GM12873 (cell line): Measurements from ENCODE around the gene PLD5.

ENCODE experiments used
- TF ChIP-seq, protein P1 (sequence below): IDR thresholded peaks from 2 replicates; pipeline ENCODE4 v1.5.1; 2012; ENCODE audit warnings: low read depth, mild to moderate bottlenecking, moderate library complexity, low read length, control low read depth; ENCODE audit not compliant: insufficient read depth; ENCODE audit errors: missing control alignments

PLD5 gene

DNA sequence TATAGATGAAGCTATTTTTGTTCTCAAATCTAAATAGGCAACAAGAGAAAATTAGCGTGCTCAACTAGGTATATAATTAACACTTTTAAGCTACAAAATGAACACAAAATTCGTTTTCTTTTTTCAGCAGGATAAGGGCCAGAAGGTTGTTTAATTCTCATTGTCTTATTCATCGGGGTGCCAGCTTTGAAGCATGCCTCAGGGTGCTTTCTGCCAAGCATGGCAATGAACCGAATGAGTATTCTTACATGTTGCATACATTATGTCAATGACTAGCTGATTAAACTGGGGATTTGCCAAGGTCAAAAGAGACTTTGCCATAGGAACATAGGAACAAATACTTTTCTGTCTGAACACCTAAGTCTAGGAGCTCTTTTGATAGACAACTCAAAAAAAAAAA is 423.6 kb downstream of the PLD5 start:
- TF ChIP-seq, protein P1, sequence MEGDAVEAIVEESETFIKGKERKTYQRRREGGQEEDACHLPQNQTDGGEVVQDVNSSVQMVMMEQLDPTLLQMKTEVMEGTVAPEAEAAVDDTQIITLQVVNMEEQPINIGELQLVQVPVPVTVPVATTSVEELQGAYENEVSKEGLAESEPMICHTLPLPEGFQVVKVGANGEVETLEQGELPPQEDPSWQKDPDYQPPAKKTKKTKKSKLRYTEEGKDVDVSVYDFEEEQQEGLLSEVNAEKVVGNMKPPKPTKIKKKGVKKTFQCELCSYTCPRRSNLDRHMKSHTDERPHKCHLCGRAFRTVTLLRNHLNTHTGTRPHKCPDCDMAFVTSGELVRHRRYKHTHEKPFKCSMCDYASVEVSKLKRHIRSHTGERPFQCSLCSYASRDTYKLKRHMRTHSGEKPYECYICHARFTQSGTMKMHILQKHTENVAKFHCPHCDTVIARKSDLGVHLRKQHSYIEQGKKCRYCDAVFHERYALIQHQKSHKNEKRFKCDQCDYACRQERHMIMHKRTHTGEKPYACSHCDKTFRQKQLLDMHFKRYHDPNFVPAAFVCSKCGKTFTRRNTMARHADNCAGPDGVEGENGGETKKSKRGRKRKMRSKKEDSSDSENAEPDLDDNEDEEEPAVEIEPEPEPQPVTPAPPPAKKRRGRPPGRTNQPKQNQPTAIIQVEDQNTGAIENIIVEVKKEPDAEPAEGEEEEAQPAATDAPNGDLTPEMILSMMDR = no peak

DNA sequence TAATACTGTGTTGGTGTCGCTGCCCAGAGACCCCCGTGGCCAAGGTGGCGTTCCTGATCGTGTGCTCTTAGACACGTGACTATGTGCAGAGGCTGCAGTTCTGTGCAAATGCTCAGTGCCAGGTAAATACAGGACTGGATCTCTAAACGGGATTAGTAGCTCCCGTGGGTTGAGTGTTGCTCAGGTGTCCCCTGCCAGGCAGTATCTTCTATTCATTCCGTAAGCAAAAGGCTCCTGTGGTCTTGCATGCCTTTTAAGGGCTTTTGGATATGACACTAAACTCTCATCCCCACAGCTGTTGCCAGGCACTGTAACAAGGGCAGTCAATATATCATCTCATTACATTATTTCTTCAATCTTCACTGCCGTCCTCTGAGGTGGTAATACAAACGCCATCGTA is 431.4 kb downstream of the PLD5 start:
- TF ChIP-seq, protein P1 = no peak

GRCh38 chr1:242089911-242090310 is 434.6 kb downstream of the PLD5 start:
- TF ChIP-seq, protein P1 = no peak

GRCh38 chr1:242088875-242089274 is 435.6 kb downstream of the PLD5 start:
- TF ChIP-seq, protein P1 = no peak

- TF ChIP-seq, protein P1 = no peak
Observed at GRCh38 chr1:242086706-242087105, 437.8 kb downstream of the PLD5 start.

- TF ChIP-seq, protein P1 = no peak
Observed at GRCh38 chr1:242086093-242086492, 438.4 kb downstream of the PLD5 start.

GRCh38 chr1:242083742-242084141 is 440.8 kb downstream of the PLD5 start:
- TF ChIP-seq, protein P1 = no peak

DNA sequence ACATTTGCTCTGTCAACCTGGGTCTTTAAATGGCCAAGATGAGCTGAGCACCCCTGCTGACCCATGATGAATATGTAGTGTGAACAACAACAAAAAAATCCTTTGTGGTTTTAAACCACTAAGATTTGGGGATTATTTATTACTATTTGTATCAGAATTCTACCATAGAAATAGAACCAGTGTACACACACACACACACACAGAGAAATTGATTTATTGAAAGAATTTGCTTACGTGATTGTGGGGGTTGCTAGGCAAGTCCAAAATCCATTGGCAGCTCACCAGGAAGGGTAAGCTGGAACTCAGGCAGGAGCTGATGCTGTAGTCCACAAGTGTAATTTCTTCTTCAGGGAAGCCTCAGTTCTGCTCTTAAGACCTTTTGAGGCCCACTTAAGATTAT is 443.1 kb downstream of the PLD5 start:
- TF ChIP-seq, protein P1 = no peak
